ENCODE results near the gene FKBP1A. TPM values are rescaled to one million over a fixed set of nuclear protein-coding genes. Genes with fewer than 3 reads are reported as not detected.

Gene FKBP1A
- total and polyA plus RNA-seq, 2 of the 4 experiments (the other 2 are of a cell fraction): 120 to 528 TPM

GRCh38 chr20:1422753-1423152, 29.9 kb upstream of the FKBP1A start:
- H4K91ac ChIP-seq (ENCODE audit: insufficient read depth, low read depth, low read length): no peak overlapping the region; the same call in 1 of the 2 replicates
- H3K18ac ChIP-seq (ENCODE audit: low read depth, low read length): no peak overlapping the region
- WGBS, 2 experiments (ENCODE audit: extremely low coverage in 2 of 2, insufficient read length in 1 of 2): no CpG with 5 or more reads among the region's 3 CpGs
- H3K4me3 ChIP-seq (ENCODE audit: insufficient read depth, low read depth, low read length): no peak overlapping the region
- BruUV-seq (replicated peaks): no TSS peak
- no peak overlapping the region for H3K27ac ChIP-seq (ENCODE audit: insufficient read depth, low read length)
- peak overlapping the region in 1 of 2 experiments; percentile 27; a peak in 1 of 4 replicates for H4K8ac ChIP-seq (ENCODE audit: low read depth in 2 of 2, low read length in 2 of 2)
- H3K4me2 ChIP-seq (ENCODE audit: low read depth, low read length): no peak overlapping the region
- no peak overlapping the region for H3K4ac ChIP-seq (ENCODE audit: low read depth, low read length)
- H2AK5ac ChIP-seq (ENCODE audit: low read depth, low read length): no peak overlapping the region
- TF ChIP-seq BHLHE40 (IDR thresholded peaks at IDR 0.05; ENCODE audit: low read depth, low read length) (no peak), NFE2L2 (IDR thresholded peaks at IDR 0.05; ENCODE audit: low read depth, low read length) (no peak), SMC3 (IDR thresholded peaks at IDR 0.05; ENCODE audit: low read depth, low read length) (no peak), RFX5 (IDR thresholded peaks at IDR 0.05; ENCODE audit: low read depth, low read length) (no peak), CEBPB (IDR thresholded peaks at IDR 0.05; ENCODE audit: low read depth, low read length) (no peak), ELK1 (IDR thresholded peaks at IDR 0.05; ENCODE audit: borderline replicate concordance, low read depth, low read length) (no peak), MAFK (IDR thresholded peaks at IDR 0.05; ENCODE audit: low read depth, low read length) (no peak), MXI1 (IDR thresholded peaks at IDR 0.05; ENCODE audit: borderline replicate concordance, low read depth, low read length) (no peak), RCOR1 (IDR thresholded peaks at IDR 0.05; ENCODE audit: insufficient replicate concordance, low read length) (no peak)
- TF ChIP-seq, protein P1, sequence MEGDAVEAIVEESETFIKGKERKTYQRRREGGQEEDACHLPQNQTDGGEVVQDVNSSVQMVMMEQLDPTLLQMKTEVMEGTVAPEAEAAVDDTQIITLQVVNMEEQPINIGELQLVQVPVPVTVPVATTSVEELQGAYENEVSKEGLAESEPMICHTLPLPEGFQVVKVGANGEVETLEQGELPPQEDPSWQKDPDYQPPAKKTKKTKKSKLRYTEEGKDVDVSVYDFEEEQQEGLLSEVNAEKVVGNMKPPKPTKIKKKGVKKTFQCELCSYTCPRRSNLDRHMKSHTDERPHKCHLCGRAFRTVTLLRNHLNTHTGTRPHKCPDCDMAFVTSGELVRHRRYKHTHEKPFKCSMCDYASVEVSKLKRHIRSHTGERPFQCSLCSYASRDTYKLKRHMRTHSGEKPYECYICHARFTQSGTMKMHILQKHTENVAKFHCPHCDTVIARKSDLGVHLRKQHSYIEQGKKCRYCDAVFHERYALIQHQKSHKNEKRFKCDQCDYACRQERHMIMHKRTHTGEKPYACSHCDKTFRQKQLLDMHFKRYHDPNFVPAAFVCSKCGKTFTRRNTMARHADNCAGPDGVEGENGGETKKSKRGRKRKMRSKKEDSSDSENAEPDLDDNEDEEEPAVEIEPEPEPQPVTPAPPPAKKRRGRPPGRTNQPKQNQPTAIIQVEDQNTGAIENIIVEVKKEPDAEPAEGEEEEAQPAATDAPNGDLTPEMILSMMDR (conservative IDR thresholded peaks at IDR 0.05; ENCODE audit: low read depth, low read length): no peak
- no peak overlapping the region for H2BK120ac ChIP-seq (ENCODE audit: low read depth, low read length)
- peak overlapping the region; percentile 61 for H2AFZ ChIP-seq (replicated peaks; ENCODE audit: low read length, poor library complexity)
- H3K27me3 ChIP-seq (ENCODE audit: control insufficient read depth, insufficient read depth, low read length): no peaks in the 10 kb centered on the region
- peaks cover 11% of the 10 kb centered on the region; the same call in 1 of the 2 replicates for H3K9me1 ChIP-seq (ENCODE audit: insufficient read depth, low read length)
- no peaks in the 10 kb centered on the region for H4K20me1 ChIP-seq (ENCODE audit: insufficient read depth, low read length)
- dilution Hi-C loops (cut with HindIII; ENCODE audit: low sequenced_read_pairs, unreplicated experiment) (no loop called here), intact Hi-C loops (cut with micrococcal nuclease) (no loop called here), in situ Hi-C loops (cut with MboI; ENCODE audit: low sequenced_read_pairs) (no loop called here)
- H3K23ac ChIP-seq (ENCODE audit: low read depth, low read length): no peak overlapping the region
- H3K36me3 ChIP-seq (ENCODE audit: control insufficient read depth, insufficient read depth, low read length): no peaks in the 10 kb centered on the region
- H3K9ac ChIP-seq (ENCODE audit: low read depth, low read length): no peak overlapping the region
- H3K4me1 ChIP-seq (ENCODE audit: control insufficient read depth, insufficient read depth, low read length): peaks cover 6% of the 10 kb centered on the region
- no peak overlapping the region for H2BK20ac ChIP-seq (ENCODE audit: low read depth, low read length)
- POLR2A ChIA-PET (ENCODE audit: unreplicated experiment): interaction anchor here (0.5 kb wide), 1 partner anchor 1229 kb away, joined by 4 read pairs; no protein-coding TSS in a partner anchor
- DNase-seq (peak; percentile 30), ATAC-seq (ENCODE audit: low read depth) (no peak)
- CTCF ChIA-PET: no interaction called here
- no peak overlapping the region for H2AK9ac ChIP-seq (replicated peaks; ENCODE audit: low read depth, low read length, poor library complexity)
- no peak overlapping the region for H2BK15ac ChIP-seq (ENCODE audit: low read depth, low read length)
- peaks cover 0 to 7% of the 10 kb centered on the region in 2 experiments; a peak in 1 of 4 replicates for H3K79me1 ChIP-seq (ENCODE audit: low read depth in 1 of 2, low read length in 2 of 2)
- H3K9me3 ChIP-seq (ENCODE audit: control insufficient read depth, insufficient read depth, low read length): no peaks in the 10 kb centered on the region
- no peak overlapping the region for H3K56ac ChIP-seq (ENCODE audit: extremely low read depth, insufficient read depth, low read length)
- H3K14ac ChIP-seq (replicated peaks; ENCODE audit: low read depth, low read length): 0 out of 2 replicates have a peak overlapping the region, but pooled peaks have one; percentile 3
- H2BK5ac ChIP-seq (ENCODE audit: low read depth, low read length, poor library complexity, severe bottlenecking): no peak overlapping the region
- H4K5ac ChIP-seq (ENCODE audit: low read depth, low read length): no peak overlapping the region
